GM12878 (cell line): ENCODE measurements around the gene KRT14.

Experiments used
- IKZF1 ChIP-seq: fragments of 450-650 bp; conservative IDR thresholded peaks from 2 replicates; pipeline ENCODE4 v1.6.1; 2017; ENCODE audit warnings: antibody characterized with exemption, mild to moderate bottlenecking
- MAX ChIP-seq: IDR thresholded peaks from 2 replicates; pipeline ENCODE4 v1.6.1; 2012; ENCODE audit warnings: low read depth, low read length, improper control_type of control experiment
- MXI1 ChIP-seq: fragments of 150-350 bp; IDR thresholded peaks from 2 replicates; pipeline ENCODE4 v1.6.1; 2011; ENCODE audit warnings: low read depth, mild to moderate bottlenecking, inconsistent platforms, low read length, improper control_type of control experiment
- POLR2A ChIP-seq: IDR thresholded peaks from 2 replicates; pipeline ENCODE4 v1.6.1; 2011; ENCODE audit warnings: low read depth, mild to moderate bottlenecking, low read length
- POLR2AphosphoS2 ChIP-seq: IDR thresholded peaks from 2 replicates; pipeline ENCODE4 v1.6.1; 2011; ENCODE audit warnings: low read depth, mild to moderate bottlenecking, low read length, improper control_type of control experiment, moderate library complexity
- RFX5 ChIP-seq: IDR thresholded peaks from 2 replicates; pipeline ENCODE4 v1.6.1; 2011; ENCODE audit warnings: low read depth, low read length, improper control_type of control experiment
- ZNF592 ChIP-seq: fragments of 450-650 bp; IDR thresholded peaks from 2 replicates; pipeline ENCODE4 v1.6.1; 2017; ENCODE audit warnings: mild to moderate bottlenecking, moderate library complexity

GRCh38 chr17:41617136-41617535, 30.4 kb upstream of the KRT14 start:
- TF ChIP-seq IKZF1 (no peak), POLR2AphosphoS2 (no peak), MXI1 (no peak), POLR2A (no peak), RFX5 (no peak), ZNF592 (no peak), MAX (no peak)
